LoVo (cell line): ENCODE measurements around the gene MAPT.

Experiments
- DNase-seq: peaks from one replicate; pipeline ENCODE4 v3.0.0-alpha.2; 2016; ENCODE audit warnings: low spot score

MAPT gene

GRCh38 chr17:45973946-45974859, 79.8 kb downstream of the MAPT start:
- no peak for DNase-seq

- no peak for DNase-seq
Measured at GRCh38 chr17:45974916-45975630, 80.7 kb downstream of the MAPT start.

GRCh38 chr17:45975640-45976295, 81.4 kb downstream of the MAPT start:
- no peak for DNase-seq

- DNase-seq: no peak
Measured at GRCh38 chr17:45976391-45976754, 82.0 kb downstream of the MAPT start.

- DNase-seq: no peak
Measured at GRCh38 chr17:45976755-45977505, 82.6 kb downstream of the MAPT start.

GRCh38 chr17:45977506-45977824, 83.1 kb downstream of the MAPT start:
- DNase-seq: no peak

GRCh38 chr17:45977976-45978626, 83.7 kb downstream of the MAPT start:
- DNase-seq: no peak

GRCh38 chr17:45979137-45979536, 84.8 kb downstream of the MAPT start:
- DNase-seq: no peak

GRCh38 chr17:45980855-45981254, 86.5 kb downstream of the MAPT start:
- DNase-seq: no peak

- DNase-seq: no peak
Measured at GRCh38 chr17:45981306-45981705, 87.0 kb downstream of the MAPT start.

- DNase-seq: no peak
Measured at GRCh38 chr17:45982791-45983613, 88.6 kb downstream of the MAPT start.

GRCh38 chr17:45983614-45984310, 89.4 kb downstream of the MAPT start:
- no peak for DNase-seq

- no peak for DNase-seq
Measured at GRCh38 chr17:45984368-45984767, 90.0 kb downstream of the MAPT start.

GRCh38 chr17:45985447-45985846, 91.1 kb downstream of the MAPT start:
- DNase-seq: no peak

GRCh38 chr17:45986056-45986455, 91.7 kb downstream of the MAPT start:
- DNase-seq: no peak

GRCh38 chr17:45987706-45988105, 93.4 kb downstream of the MAPT start:
- DNase-seq: no peak

- DNase-seq: no peak
Measured at GRCh38 chr17:45989759-45990158, 95.4 kb downstream of the MAPT start.

- DNase-seq: no peak
Measured at GRCh38 chr17:45990886-45991285, 96.5 kb downstream of the MAPT start.

- no peak for DNase-seq
Measured at GRCh38 chr17:45991341-45991740, 97.0 kb downstream of the MAPT start.

- no peak for DNase-seq
Measured at GRCh38 chr17:45992175-45992574, 97.8 kb downstream of the MAPT start.
